B cell (primary cell): ENCODE data around the gene RGS3. TPM values are rescaled to one million over a fixed set of nuclear protein-coding genes. Genes with fewer than 3 reads are reported as not detected.

Experiments used
- ATAC-seq: fragments of 200-7000 bp; cut with Tn5 transposase; one replicate; pipeline ENCODE4 v1.10.0; 2021; ENCODE audit warnings: low read depth, mild to moderate bottlenecking, moderate number of reproducible peaks, moderate library complexity
- CTCF ChIA-PET: fragments of 350-600 bp; sonication (Branson Sonifier 250); formaldehyde crosslinking; loops from one replicate; lab custom pipeline; 2021; ENCODE audit warnings: antibody characterized with exemption, inconsistent platforms; lab: Charles Lee
- POLR2A ChIA-PET: fragments of 350-600 bp; sonication (Branson Sonifier 250); formaldehyde crosslinking; loops from one replicate; lab custom pipeline; 2021; ENCODE audit warnings: antibody characterized with exemption; lab: Charles Lee
- DNase-seq: peaks from one replicate; pipeline ENCODE4 v3.0.0; 2013
- H2AFZ ChIP-seq: 2 replicates; pipeline ENCODE4 v1.6.1; 2012; ENCODE audit warnings: mild to moderate bottlenecking, low read depth, low read length; ENCODE audit not compliant: insufficient read depth, poor library complexity, severe bottlenecking
- H3K27ac ChIP-seq, 2 donors: 1 replicate in 1 of 2; 2 replicates in 1 of 2; pipeline ENCODE4 v1.5.1; 2012 to 2013; ENCODE audit warnings: low read length in 2 of 2, mild to moderate bottlenecking in 2 of 2, moderate library complexity in 1 of 2
- H3K27me3 ChIP-seq, 4 experiments: fragments of 200-600 bp in 1 of 4; sonication (generic) in 1 of 4; replicated peaks in 1 of 4; 1 replicate in 2 of 4; 2 replicates in 2 of 4; pipeline versions ENCODE4 v1.6.1 to v1.7.0; 2013 to 2016; ENCODE audit warnings: low read length in 3 of 4, mild to moderate bottlenecking in 2 of 4, mixed read lengths in 1 of 4, moderate library complexity in 1 of 4; ENCODE audit not compliant: insufficient read depth in 4 of 4, control insufficient read depth in 3 of 4; ENCODE audit errors: control extremely low read depth in 1 of 4
- H3K36me3 ChIP-seq, 2 experiments: replicated peaks in 1 of 2; 1 replicate in 1 of 2; 2 replicates in 1 of 2; pipeline versions ENCODE4 v1.6.1 to v1.7.1; 2013; ENCODE audit warnings: low read length in 1 of 2; ENCODE audit not compliant: insufficient read depth in 2 of 2, control insufficient read depth in 1 of 2; ENCODE audit errors: control extremely low read depth in 1 of 2, extremely low read depth in 1 of 2
- H3K4me1 ChIP-seq, 2 donors: fragments of 200-600 bp in 1 of 2; sonication (generic) in 1 of 2; 1 replicate in 1 of 2; 2 replicates in 1 of 2; pipeline versions ENCODE4 v1.5.1 to v1.6.1; 2013 to 2017; ENCODE audit warnings: low read length in 2 of 2; ENCODE audit not compliant: control insufficient read depth in 2 of 2, insufficient read depth in 2 of 2
- H3K4me2 ChIP-seq: replicated peaks from 2 replicates; pipeline ENCODE3; 2012; ENCODE audit warnings: mild to moderate bottlenecking, low read depth, low read length; ENCODE audit not compliant: poor library complexity, severe bottlenecking
- H3K4me3 ChIP-seq, 5 experiments: fragments of 200-600 bp in 1 of 5; sonication (generic) in 1 of 5; 1 replicate in 3 of 5; 2 replicates in 2 of 5; pipeline versions ENCODE4 v1.5.1 to v1.7.0; 2011 to 2016; ENCODE audit warnings: low read length in 4 of 5, mild to moderate bottlenecking in 4 of 5, low read depth in 2 of 5, control low read depth in 1 of 5, moderate library complexity in 1 of 5; ENCODE audit not compliant: insufficient read depth in 1 of 5; ENCODE audit errors: control extremely low read depth in 1 of 5, extremely low read depth in 1 of 5
- H3K79me2 ChIP-seq: fragments of 200-600 bp; sonication (generic); one replicate; pipeline ENCODE4 v1.6.0; 2016; ENCODE audit warnings: low read length; ENCODE audit not compliant: control insufficient read depth, insufficient read depth
- H3K9ac ChIP-seq: fragments of 200-600 bp; sonication (generic); 2 replicates; pipeline ENCODE4 v1.6.1; 2017; ENCODE audit warnings: mild to moderate bottlenecking, low read length, moderate library complexity
- H3K9me3 ChIP-seq, 3 donors: one replicate each; pipeline versions ENCODE4 v1.6.1 to v1.7.1; 2013; ENCODE audit warnings: low read length in 2 of 3; ENCODE audit not compliant: control insufficient read depth in 2 of 3, insufficient read depth in 1 of 3; ENCODE audit errors: control extremely low read depth in 1 of 3
- H4K20me1 ChIP-seq: 2 replicates; pipeline ENCODE4 v1.6.0; 2012; ENCODE audit warnings: mild to moderate bottlenecking, low read length; ENCODE audit not compliant: insufficient read depth, control insufficient read depth, poor library complexity, severe bottlenecking
- H3K27ac Mint-ChIP-seq: one replicate; pipeline ENCODE4 v1.8.0; 2021; ENCODE audit warnings: mixed read lengths
- H3K27me3 Mint-ChIP-seq: one replicate; pipeline ENCODE4 v1.8.0; 2021; ENCODE audit warnings: mixed read lengths
- H3K4me1 Mint-ChIP-seq: one replicate; pipeline ENCODE4 v1.8.0; 2021; ENCODE audit warnings: mixed read lengths
- H3K4me3 Mint-ChIP-seq: one replicate; pipeline ENCODE4 v1.8.0; 2021; ENCODE audit warnings: mixed read lengths
- H3K9me3 Mint-ChIP-seq: one replicate; pipeline ENCODE4 v1.8.0; 2022; ENCODE audit warnings: mixed read lengths; ENCODE audit not compliant: insufficient read depth
- CTCF ChIP-seq: fragments of 200-600 bp; IDR thresholded peaks from one replicate; pipeline ENCODE4 v1.8.0; 2022; ENCODE audit warnings: antibody characterized with exemption, mild to moderate bottlenecking
- EZH2 ChIP-seq: IDR thresholded peaks from 2 replicates; pipeline ENCODE4 v1.6.1; 2012; ENCODE audit warnings: borderline replicate concordance, low read depth, mild to moderate bottlenecking, moderate library complexity, low read length; ENCODE audit not compliant: insufficient read depth, poor library complexity, severe bottlenecking
- WGBS: methylation state at CpG from one replicate; pipeline ENCODE4 v1.1.5; 2013; ENCODE audit warnings: missing lambda C conversion rate; ENCODE audit not compliant: insufficient coverage; 5-methylcytosine and 5-hydroxymethylcytosine counted together
- intact Hi-C: fragments of 100-400 bp; cut with micrococcal nuclease; formaldehyde crosslinking; loops from one replicate; pipeline ENCODE4 v1.10.0; 2022
- polyA plus RNA-seq: library from polyadenylated mRNA; depleted of rRNA; stranded (reverse); fragments of >200 nt; gene quantifications from 2 replicates; pipeline ENCODE4 v1.2.3, GENCODE V29; 2012
- total RNA-seq, 2 donors: library from RNA; stranded (reverse); fragments of 120-200 nt in 1 of 2; gene quantifications; 1 replicate in 1 of 2; 2 replicates in 1 of 2; pipeline versions ENCODE4 v1.2.3 to v1.2.4, GENCODE V29; 2013 to 2022

RGS3 gene
- total and polyA plus RNA-seq, 2 donors (not counting 1 experiment from before 2014, with no cell fraction given): 12.0 to 15.6 TPM

GRCh38 chr9:113644321-113644720 is 180.8 kb downstream of the RGS3 start:
- Histone ChIP-seq H3K79me2 (no peaks in the 10 kb centered on the region), H3K36me3 (no peaks in the 10 kb centered on the region), H2AFZ (no peak overlapping the region), H3K4me3 (no peak overlapping the region), H3K27ac (no peak overlapping the region), H3K27me3 (peaks cover 0 to 6% (median 2%) of the 10 kb centered on the region in 4 experiments), H3K4me2 (no peak overlapping the region), H4K20me1 (no peaks in the 10 kb centered on the region), H3K9me3 (no peaks in the 10 kb centered on the region), H3K4me1 (no peaks in the 10 kb centered on the region), H3K9ac (no peak overlapping the region)
- Mint-ChIP-seq H3K4me1 (no peaks in the 10 kb centered on the region), H3K27me3 (peaks cover 21% of the 10 kb centered on the region), H3K27ac (no peak overlapping the region), H3K4me3 (no peak overlapping the region), H3K9me3 (no peaks in the 10 kb centered on the region)
- POLR2A ChIA-PET: no interaction called here
- CTCF ChIA-PET: no interaction called here
- no CpG with 5 or more reads among the region's 2 CpGs for WGBS
- TF ChIP-seq EZH2 (no peak), CTCF (no peak)
- DNase-seq (no peak), ATAC-seq (no peak)
- intact Hi-C loops: no loop called here

- no peaks in the 10 kb centered on the region for H3K9me3 ChIP-seq
- H3K4me1 ChIP-seq: no peaks in the 10 kb centered on the region
- H3K27me3 ChIP-seq: peaks cover 0 to 6% (median 2%) of the 10 kb centered on the region in 4 experiments
- intact Hi-C loops: no loop called here
- POLR2A ChIA-PET: no interaction called here
- 94% methylated on average over 15 of the region's 15 CpGs for WGBS
- H4K20me1 ChIP-seq: no peaks in the 10 kb centered on the region
- CTCF ChIA-PET: no interaction called here
- H3K9ac ChIP-seq: no peak overlapping the region
- DNase-seq (no peak), ATAC-seq (no peak)
- H3K36me3 ChIP-seq: no peaks in the 10 kb centered on the region
- no peak overlapping the region for H3K4me3 ChIP-seq
- Mint-ChIP-seq H3K27ac (no peak overlapping the region), H3K9me3 (no peaks in the 10 kb centered on the region), H3K4me1 (no peaks in the 10 kb centered on the region), H3K4me3 (no peak overlapping the region), H3K27me3 (peaks cover 21% of the 10 kb centered on the region)
- H3K27ac ChIP-seq: no peak overlapping the region
- TF ChIP-seq EZH2 (no peak), CTCF (no peak)
- H3K79me2 ChIP-seq: no peaks in the 10 kb centered on the region
- H2AFZ ChIP-seq: no peak overlapping the region
- H3K4me2 ChIP-seq: no peak overlapping the region
Measured at GRCh38 chr9:113645227-113645977, 181.9 kb downstream of the RGS3 start.
